GM18519 (cell line): ENCODE measurements around the gene CDR2.
"Not testable (repeated sequence)": the region's sequence is repeated elsewhere in the genome, so short reads cannot be mapped to it uniquely, and the experiment has no call there.

Experiments
- ATAC-seq: cut with Tn5 transposase; IDR thresholded peaks from one replicate; pipeline ENCODE4 v1.9.1; 2021; ENCODE audit warnings: mild to moderate bottlenecking, moderate library complexity; ENCODE audit not compliant: unreplicated experiment, low FRiP score

The CDR2 gene

GRCh38 chr16:22312897-22313781 lies 61.3 kb downstream of the CDR2 start:
- ATAC-seq = no peak

- ATAC-seq = no peak
Observed at GRCh38 chr16:22311520-22311919, 62.9 kb downstream of the CDR2 start.

GRCh38 chr16:22308824-22309520 lies 65.4 kb downstream of the CDR2 start:
- no peak for ATAC-seq

- ATAC-seq = no peak
Observed at GRCh38 chr16:22307838-22308237, 66.6 kb downstream of the CDR2 start.

GRCh38 chr16:22306788-22307187 lies 67.6 kb downstream of the CDR2 start:
- ATAC-seq = no peak

GRCh38 chr16:22304411-22304810 lies 70.0 kb downstream of the CDR2 start:
- ATAC-seq = no peak

GRCh38 chr16:22302776-22303363 lies 71.5 kb downstream of the CDR2 start:
- no peak for ATAC-seq

GRCh38 chr16:22301423-22301822 lies 73.0 kb downstream of the CDR2 start:
- ATAC-seq = not testable (repeated sequence)

GRCh38 chr16:22300427-22301071 lies 73.9 kb downstream of the CDR2 start:
- no peak for ATAC-seq

- ATAC-seq = no peak
Observed at GRCh38 chr16:22299036-22299435, 75.4 kb downstream of the CDR2 start.

- peak; percentile 36 for ATAC-seq
Observed at GRCh38 chr16:22297871-22298733, 76.3 kb downstream of the CDR2 start.

- peak; percentile 50 for ATAC-seq
Observed at GRCh38 chr16:22297114-22297870, 77.1 kb downstream of the CDR2 start, which contains the start of gene POLR3E. POLR3E (plus strand) TSS chr16:22297409; CDS start chr16:22302969, 5,560 bp downstream.

GRCh38 chr16:22296225-22297113 lies 78.0 kb downstream of the CDR2 start:
- ATAC-seq = peak; percentile 5
